ENCODE measurements around the gene PIK3R1. TPM values are rescaled to one million over a fixed set of nuclear protein-coding genes. Genes with fewer than 3 reads are reported as not detected.

The PIK3R1 gene
- polyA plus RNA-seq, 1 donor: 61.7 TPM

DNA sequence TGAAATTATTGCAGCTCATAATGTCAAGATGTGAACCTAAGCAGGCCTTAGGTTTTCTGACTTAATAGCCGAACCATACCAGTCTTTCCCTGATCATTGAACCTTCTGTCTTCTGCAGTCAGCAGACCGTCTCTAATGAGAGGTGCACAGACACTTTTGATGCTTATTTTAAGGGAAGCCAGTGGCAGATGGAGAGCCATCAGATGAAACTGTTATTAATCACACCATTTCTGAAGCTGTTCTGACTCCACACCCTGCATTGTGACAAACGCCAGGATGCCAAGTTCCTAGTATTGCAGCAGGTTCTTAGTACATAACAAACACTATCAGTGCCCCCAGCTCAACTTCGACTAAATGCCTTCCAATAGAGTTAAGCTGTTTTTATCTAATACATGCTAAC, 43.0 kb downstream of the PIK3R1 start:
- H3K4me1 ChIP-seq (ENCODE audit: control insufficient read depth, insufficient read depth, low read length): peaks cover 17% of the 10 kb centered on the region
- H3K36me3 ChIP-seq (ENCODE audit: control insufficient read depth, insufficient read depth, low read length): no peaks in the 10 kb centered on the region
- no peaks in the 10 kb centered on the region for H3K27me3 ChIP-seq (ENCODE audit: control insufficient read depth, insufficient read depth, low read length)
- H3K9me3 ChIP-seq (ENCODE audit: control insufficient read depth, low read depth, low read length): no peaks in the 10 kb centered on the region
- WGBS (ENCODE audit: insufficient coverage, low lambda C conversion rate): no CpG with 5 or more reads among the region's 4 CpGs
- H3K4me3 ChIP-seq (ENCODE audit: low read length): no peak overlapping the region
- no peak overlapping the region for H3K27ac ChIP-seq (ENCODE audit: low read length)
- DNase-seq: no peak

DNA sequence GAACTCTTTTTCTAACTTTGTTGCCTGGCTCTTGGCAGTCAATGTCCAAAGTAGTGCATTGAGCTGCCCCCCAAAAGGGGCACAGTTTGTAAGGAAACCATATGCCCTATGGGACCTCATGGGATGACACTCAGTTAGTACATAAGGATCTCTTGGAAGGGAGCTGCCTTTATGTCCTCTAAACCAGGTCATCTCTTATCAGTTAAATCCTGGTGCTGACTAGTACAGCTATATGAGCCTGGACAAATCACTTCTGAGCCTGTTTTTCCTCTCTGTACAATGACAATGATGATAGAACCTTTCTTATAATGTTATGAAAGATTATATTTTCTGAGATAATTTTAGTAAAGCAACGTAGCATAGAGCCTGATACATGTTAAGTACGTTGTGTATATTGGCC, 44.1 kb downstream of the PIK3R1 start:
- Histone ChIP-seq H3K27me3 (ENCODE audit: control insufficient read depth, insufficient read depth, low read length) (no peaks in the 10 kb centered on the region), H3K36me3 (ENCODE audit: control insufficient read depth, insufficient read depth, low read length) (peaks cover 2% of the 10 kb centered on the region), H3K4me1 (ENCODE audit: control insufficient read depth, insufficient read depth, low read length) (peaks cover 23% of the 10 kb centered on the region), H3K9me3 (ENCODE audit: control insufficient read depth, low read depth, low read length) (no peaks in the 10 kb centered on the region), H3K27ac (ENCODE audit: low read length) (no peak overlapping the region), H3K4me3 (ENCODE audit: low read length) (no peak overlapping the region)
- DNase-seq: no peak
- 100% methylated on average over 2 of the region's 2 CpGs for WGBS (ENCODE audit: insufficient coverage, low lambda C conversion rate)

DNA sequence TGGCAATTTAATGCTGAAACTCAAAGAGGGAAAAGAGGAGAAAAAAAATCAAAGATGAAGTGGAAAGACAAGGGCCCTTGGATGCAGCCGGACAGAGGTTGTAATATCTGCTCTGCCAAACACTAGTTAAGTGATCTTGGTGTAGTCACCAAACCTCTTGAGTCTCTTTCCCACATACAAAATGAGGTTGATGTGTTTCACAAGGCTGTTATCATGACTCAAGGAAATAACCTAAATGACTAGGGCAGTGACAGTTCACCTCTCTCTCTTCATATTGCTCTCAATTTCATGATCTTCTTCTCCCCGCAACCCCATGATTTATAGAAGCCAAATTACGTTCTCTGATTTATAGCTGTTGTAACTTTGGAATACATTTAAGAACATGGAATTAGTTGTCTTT, 44.9 kb downstream of the PIK3R1 start:
- Histone ChIP-seq H3K4me3 (ENCODE audit: low read length) (no peak overlapping the region), H3K36me3 (ENCODE audit: control insufficient read depth, insufficient read depth, low read length) (peaks cover 2% of the 10 kb centered on the region), H3K9me3 (ENCODE audit: control insufficient read depth, low read depth, low read length) (no peaks in the 10 kb centered on the region), H3K27ac (ENCODE audit: low read length) (no peak overlapping the region), H3K4me1 (ENCODE audit: control insufficient read depth, insufficient read depth, low read length) (peaks cover 30% of the 10 kb centered on the region), H3K27me3 (ENCODE audit: control insufficient read depth, insufficient read depth, low read length) (no peaks in the 10 kb centered on the region)
- DNase-seq: no peak
- WGBS (ENCODE audit: insufficient coverage, low lambda C conversion rate): 80% methylated on average over 2 of the region's 3 CpGs

DNA sequence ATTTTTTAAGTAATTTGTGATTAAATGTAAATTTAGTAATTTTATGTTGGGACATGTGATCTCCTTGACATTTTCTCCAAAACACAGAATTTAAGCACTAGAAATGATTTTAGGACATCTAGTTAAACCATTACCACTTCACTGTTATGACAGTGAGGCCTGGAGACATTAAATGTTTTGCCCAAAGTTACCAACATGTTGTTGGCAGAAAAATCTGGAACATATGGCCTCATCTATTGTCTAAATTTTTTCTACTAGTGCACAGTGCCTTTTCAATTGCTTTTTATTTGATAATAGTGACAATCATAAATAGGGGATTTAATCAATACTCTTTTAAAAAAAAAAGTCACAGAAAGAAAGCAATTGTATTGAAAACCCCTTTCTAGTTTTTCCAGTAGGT, 45.6 kb downstream of the PIK3R1 start:
- no peak overlapping the region for H3K27ac ChIP-seq (ENCODE audit: low read length)
- H3K4me3 ChIP-seq (ENCODE audit: low read length): no peak overlapping the region
- peaks cover 2% of the 10 kb centered on the region for H3K36me3 ChIP-seq (ENCODE audit: control insufficient read depth, insufficient read depth, low read length)
- H3K27me3 ChIP-seq (ENCODE audit: control insufficient read depth, insufficient read depth, low read length): no peaks in the 10 kb centered on the region
- H3K9me3 ChIP-seq (ENCODE audit: control insufficient read depth, low read depth, low read length): no peaks in the 10 kb centered on the region
- H3K4me1 ChIP-seq (ENCODE audit: control insufficient read depth, insufficient read depth, low read length): peaks cover 32% of the 10 kb centered on the region
- DNase-seq: no peak

DNA sequence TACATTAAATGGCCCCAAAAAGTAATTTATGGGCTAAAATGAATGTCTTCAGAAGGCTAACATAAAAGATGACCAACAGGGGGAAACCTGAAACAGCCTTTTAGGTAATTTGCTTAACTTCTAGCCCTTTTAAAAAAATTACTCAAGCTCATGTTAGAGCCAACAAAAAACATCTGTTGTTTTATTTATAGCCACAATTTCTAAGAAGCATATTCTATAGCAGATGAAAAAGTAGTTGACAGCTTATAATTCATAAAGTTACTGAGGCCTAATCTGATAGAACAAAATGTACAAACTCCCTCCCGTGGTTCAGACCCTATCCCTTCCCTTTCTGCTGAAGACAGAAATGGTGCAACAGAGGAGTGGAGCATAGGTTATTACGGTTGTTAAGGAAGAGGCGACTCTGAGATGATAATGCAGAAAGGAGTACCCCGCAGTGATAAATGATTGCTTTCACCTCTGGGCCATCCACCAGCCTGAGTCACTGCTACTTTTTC, 46.1 kb downstream of the PIK3R1 start:
- WGBS (ENCODE audit: insufficient coverage, low lambda C conversion rate): no CpG with 5 or more reads among the region's 4 CpGs
- no peak overlapping the region for H3K27ac ChIP-seq (ENCODE audit: low read length)

DNA sequence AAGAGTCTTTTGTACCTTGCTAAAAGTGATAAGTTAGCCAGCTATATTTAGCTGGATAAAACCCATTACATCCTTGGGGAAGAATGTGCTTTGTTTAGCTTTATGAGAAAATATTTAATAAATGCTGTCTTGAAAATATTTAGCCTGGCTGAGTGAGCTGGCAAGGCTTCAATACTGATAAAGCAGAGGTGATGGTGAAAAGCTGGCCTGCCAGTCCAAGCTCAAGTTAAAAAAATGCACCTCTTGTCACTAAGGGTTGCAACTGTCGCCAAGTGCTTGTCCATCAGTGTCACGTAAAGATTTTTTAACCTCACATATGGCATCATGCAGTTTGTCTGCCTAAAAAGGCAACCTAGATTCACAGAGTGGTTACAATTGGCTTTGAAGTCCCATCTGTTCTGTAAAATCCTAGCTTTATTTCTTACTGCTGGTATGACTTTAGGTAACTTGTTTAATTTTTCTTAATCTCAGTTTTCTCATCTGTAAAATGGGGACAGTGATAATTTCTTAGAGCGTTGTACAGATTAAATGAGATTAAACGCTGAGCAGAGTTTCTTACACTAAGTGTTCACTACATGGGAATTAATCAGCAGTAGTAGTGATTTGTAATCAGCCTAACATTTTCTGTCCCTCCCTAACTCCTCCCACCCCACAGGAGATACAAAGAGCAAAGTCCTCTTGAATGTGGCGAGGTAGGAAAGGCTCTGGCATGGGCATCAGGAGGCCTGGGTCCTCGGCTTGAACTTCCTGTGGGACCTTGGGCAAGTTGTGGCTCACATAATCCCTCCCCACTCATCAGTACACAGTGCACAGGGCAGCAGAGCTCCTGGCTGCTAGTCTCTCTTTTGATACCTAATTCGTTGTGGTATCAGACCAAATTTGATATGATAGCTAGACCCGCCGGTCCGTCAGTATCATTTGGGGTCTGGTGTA, 48.7 kb downstream of the PIK3R1 start:
- H3K4me1 ChIP-seq (ENCODE audit: control insufficient read depth, insufficient read depth, low read length): peaks cover 48% of the 10 kb centered on the region

More for the DNA sequence above, 46.1 kb downstream of the PIK3R1 start:
- DNase-seq: no peak
- H3K9me3 ChIP-seq (ENCODE audit: control insufficient read depth, low read depth, low read length): no peaks in the 10 kb centered on the region
- peaks cover 2% of the 10 kb centered on the region for H3K36me3 ChIP-seq (ENCODE audit: control insufficient read depth, insufficient read depth, low read length)
- H3K4me1 ChIP-seq (ENCODE audit: control insufficient read depth, insufficient read depth, low read length): peaks cover 34% of the 10 kb centered on the region
- no peaks in the 10 kb centered on the region for H3K27me3 ChIP-seq (ENCODE audit: control insufficient read depth, insufficient read depth, low read length)
- no peak overlapping the region for H3K4me3 ChIP-seq (ENCODE audit: low read length)

DNA sequence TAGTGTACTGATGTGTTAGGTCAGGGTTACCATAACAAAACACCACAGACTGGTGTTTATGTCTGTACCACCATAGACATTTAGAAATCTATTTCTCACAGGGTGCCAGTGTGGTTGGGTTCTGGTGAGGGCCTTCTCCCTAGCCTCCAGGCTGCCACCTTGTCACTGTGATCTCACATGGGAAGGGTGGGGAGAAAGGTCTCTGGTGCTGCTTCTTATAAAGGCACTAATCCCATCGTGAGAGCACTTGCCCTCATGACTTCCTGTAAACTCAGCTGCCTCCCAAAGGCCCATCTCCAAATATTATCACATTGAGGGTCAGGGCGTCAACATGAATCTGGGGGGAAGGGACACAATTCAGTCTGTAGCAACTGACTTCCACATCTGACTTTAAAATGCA, 49.8 kb downstream of the PIK3R1 start:
- H3K4me3 ChIP-seq (ENCODE audit: low read length): no peak overlapping the region
- H3K27ac ChIP-seq (ENCODE audit: low read length): peak overlapping the region; percentile 18
- H3K4me1 ChIP-seq (ENCODE audit: control insufficient read depth, insufficient read depth, low read length): peaks cover 49% of the 10 kb centered on the region
- no peaks in the 10 kb centered on the region for H3K27me3 ChIP-seq (ENCODE audit: control insufficient read depth, insufficient read depth, low read length)
- H3K36me3 ChIP-seq (ENCODE audit: control insufficient read depth, insufficient read depth, low read length): peaks cover 2% of the 10 kb centered on the region
- WGBS (ENCODE audit: insufficient coverage, low lambda C conversion rate): no CpG with 5 or more reads among the region's 2 CpGs
- DNase-seq: no peak
- H3K9me3 ChIP-seq (ENCODE audit: control insufficient read depth, low read depth, low read length): no peaks in the 10 kb centered on the region

More for the DNA sequence above, 48.7 kb downstream of the PIK3R1 start:
- Histone ChIP-seq H3K36me3 (ENCODE audit: control insufficient read depth, insufficient read depth, low read length) (peaks cover 2% of the 10 kb centered on the region), H3K27ac (ENCODE audit: low read length) (peak overlapping the region; percentile 34), H3K27me3 (ENCODE audit: control insufficient read depth, insufficient read depth, low read length) (no peaks in the 10 kb centered on the region), H3K4me3 (ENCODE audit: low read length) (no peak overlapping the region), H3K9me3 (ENCODE audit: control insufficient read depth, low read depth, low read length) (no peaks in the 10 kb centered on the region)
- peak; percentile 51 to 72 for DNase-seq
- 100% methylated on average over 2 of the region's 10 CpGs for WGBS (ENCODE audit: insufficient coverage, low lambda C conversion rate)

DNA sequence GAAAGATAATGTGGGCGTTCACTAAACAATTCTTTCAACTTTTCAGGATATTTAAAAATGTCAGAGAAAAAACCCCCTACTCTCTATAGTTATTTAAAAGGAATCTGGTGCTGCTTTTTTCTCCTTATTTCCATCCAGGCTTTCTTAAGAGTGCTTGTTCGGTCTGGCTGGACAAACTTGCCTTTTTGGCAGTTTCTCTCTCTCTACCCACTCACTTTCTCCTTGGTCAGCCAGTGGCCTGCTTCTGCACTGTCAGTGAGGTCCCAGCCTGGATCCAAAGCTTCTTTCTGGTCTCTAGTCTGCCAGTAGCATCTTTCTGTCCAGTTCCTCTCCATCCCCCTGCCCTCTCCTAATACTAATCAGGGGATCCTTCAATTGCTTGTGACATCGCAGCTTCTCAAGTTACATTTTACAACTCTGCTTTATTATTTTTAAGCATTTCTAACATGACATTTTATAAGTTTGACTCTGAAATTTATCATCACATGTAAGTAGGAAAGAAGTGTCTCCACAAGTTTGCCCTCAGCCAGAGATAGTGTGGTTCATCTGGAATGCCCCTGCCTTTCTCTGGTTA, 50.4 kb downstream of the PIK3R1 start:
- no peak overlapping the region for H3K4me3 ChIP-seq (ENCODE audit: low read length)
- H3K27ac ChIP-seq (ENCODE audit: low read length): peak overlapping the region; percentile 45
- H3K4me1 ChIP-seq (ENCODE audit: control insufficient read depth, insufficient read depth, low read length): peaks cover 49% of the 10 kb centered on the region
- no peak for DNase-seq
- 100% methylated on average over 1 of the region's 3 CpGs for WGBS (ENCODE audit: insufficient coverage, low lambda C conversion rate)
- no peaks in the 10 kb centered on the region for H3K9me3 ChIP-seq (ENCODE audit: control insufficient read depth, low read depth, low read length)
- H3K27me3 ChIP-seq (ENCODE audit: control insufficient read depth, insufficient read depth, low read length): no peaks in the 10 kb centered on the region
- H3K36me3 ChIP-seq (ENCODE audit: control insufficient read depth, insufficient read depth, low read length): peaks cover 2% of the 10 kb centered on the region

DNA sequence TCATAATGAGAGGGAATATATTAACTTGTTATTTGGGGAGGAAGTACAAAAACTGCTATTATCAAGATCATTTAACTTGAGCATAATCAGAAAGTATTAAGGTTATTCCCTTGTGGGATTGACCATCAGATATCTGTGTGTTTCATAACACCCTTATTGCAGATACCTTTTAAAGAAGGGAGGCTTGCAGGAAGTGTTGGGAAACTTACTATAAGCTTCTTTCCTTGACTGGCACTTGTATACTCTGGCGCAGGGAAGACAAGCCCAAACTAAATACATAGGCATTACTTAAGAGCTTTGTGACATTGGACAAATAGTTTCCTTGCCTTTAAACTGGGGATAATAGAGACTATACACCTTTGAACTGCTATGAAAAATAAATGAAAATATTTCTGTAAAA, 50.9 kb downstream of the PIK3R1 start:
- no CpG with 5 or more reads among the region's 1 CpG for WGBS (ENCODE audit: insufficient coverage, low lambda C conversion rate)
- Histone ChIP-seq H3K9me3 (ENCODE audit: control insufficient read depth, low read depth, low read length) (no peaks in the 10 kb centered on the region), H3K27ac (ENCODE audit: low read length) (peak overlapping the region; percentile 45), H3K36me3 (ENCODE audit: control insufficient read depth, insufficient read depth, low read length) (peaks cover 2% of the 10 kb centered on the region), H3K4me3 (ENCODE audit: low read length) (no peak overlapping the region), H3K27me3 (ENCODE audit: control insufficient read depth, insufficient read depth, low read length) (no peaks in the 10 kb centered on the region), H3K4me1 (ENCODE audit: control insufficient read depth, insufficient read depth, low read length) (peaks cover 49% of the 10 kb centered on the region)
- DNase-seq: peak in 1 of 2 donors; percentile 49

DNA sequence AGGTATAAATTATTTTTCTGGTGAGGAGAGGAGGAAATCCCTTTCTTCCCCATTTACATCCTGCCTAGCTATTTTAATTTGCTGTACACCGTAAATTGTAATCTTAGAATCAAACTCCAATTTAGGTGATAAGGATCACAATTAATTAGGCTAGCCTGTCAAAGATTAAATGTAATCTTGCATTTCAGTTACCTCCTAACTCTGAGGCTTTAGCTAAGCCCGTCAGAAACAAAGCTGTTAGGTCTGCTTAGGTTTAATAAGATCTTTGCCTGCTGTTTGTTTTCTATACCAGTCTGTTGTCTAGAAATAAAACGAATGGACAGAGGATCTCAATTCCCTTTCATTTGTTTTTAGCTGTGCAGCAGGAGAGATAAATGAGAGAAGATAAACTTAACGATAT, 51.5 kb downstream of the PIK3R1 start:
- H3K27ac ChIP-seq (ENCODE audit: low read length): peak overlapping the region; percentile 45
- H3K9me3 ChIP-seq (ENCODE audit: control insufficient read depth, low read depth, low read length): no peaks in the 10 kb centered on the region
- no CpG with 5 or more reads among the region's 4 CpGs for WGBS (ENCODE audit: insufficient coverage, low lambda C conversion rate)
- no peaks in the 10 kb centered on the region for H3K27me3 ChIP-seq (ENCODE audit: control insufficient read depth, insufficient read depth, low read length)
- H3K4me3 ChIP-seq (ENCODE audit: low read length): no peak overlapping the region
- peaks cover 2% of the 10 kb centered on the region for H3K36me3 ChIP-seq (ENCODE audit: control insufficient read depth, insufficient read depth, low read length)
- H3K4me1 ChIP-seq (ENCODE audit: control insufficient read depth, insufficient read depth, low read length): peaks cover 49% of the 10 kb centered on the region
- DNase-seq: no peak
